Retinal pigment epithelial cell (primary cell): Measurements from ENCODE around the gene PPP1R13B.
A peak's percentile ranks its signal among the peaks of the same experiment; 100 is the strongest.

ENCODE experiments used
- DNase-seq: peaks from one replicate; pipeline ENCODE4 v3.0.0-alpha.2; 2010; ENCODE audit warnings: low read depth
- H3K4me3 ChIP-seq: 2 replicates; pipeline ENCODE4 v1.5.1; 2011; ENCODE audit warnings: mild to moderate bottlenecking, low read length, control low read depth, moderate library complexity
- CTCF ChIP-seq: conservative IDR thresholded peaks from 2 replicates; pipeline ENCODE4 v1.5.1; 2011; ENCODE audit warnings: low read depth, low read length, control low read depth, inconsistent platforms

Gene PPP1R13B

GRCh38 chr14:103724116-103724515 is 123.3 kb downstream of the PPP1R13B start:
- peak; percentile 28 for TF ChIP-seq CTCF
- peak; percentile 83 for DNase-seq
- no peak overlapping the region for H3K4me3 ChIP-seq

DNA sequence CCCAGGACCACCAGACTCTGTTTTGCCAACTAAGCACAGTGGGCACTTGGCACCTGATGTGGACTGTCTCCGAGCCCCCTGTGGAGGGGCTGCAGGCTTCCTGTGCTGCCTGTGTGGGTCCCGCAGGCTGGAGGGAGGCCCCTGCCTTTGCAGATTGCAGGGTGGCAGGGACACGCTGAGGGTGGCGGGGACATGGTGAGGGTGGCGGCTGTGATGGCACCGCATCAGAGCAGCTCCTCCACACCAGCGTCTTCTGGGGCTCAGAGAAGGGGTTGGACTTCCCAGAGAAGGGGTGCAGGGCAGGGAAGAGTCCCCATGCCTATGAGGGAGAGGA is 123.7 kb downstream of the PPP1R13B start:
- DNase-seq, result no peak
- H3K4me3 ChIP-seq, result no peak overlapping the region
- TF ChIP-seq CTCF, result no peak

GRCh38 chr14:103721334-103722120 is 125.8 kb downstream of the PPP1R13B start:
- no peak overlapping the region for H3K4me3 ChIP-seq
- DNase-seq, result no peak
- no peak for TF ChIP-seq CTCF

DNA sequence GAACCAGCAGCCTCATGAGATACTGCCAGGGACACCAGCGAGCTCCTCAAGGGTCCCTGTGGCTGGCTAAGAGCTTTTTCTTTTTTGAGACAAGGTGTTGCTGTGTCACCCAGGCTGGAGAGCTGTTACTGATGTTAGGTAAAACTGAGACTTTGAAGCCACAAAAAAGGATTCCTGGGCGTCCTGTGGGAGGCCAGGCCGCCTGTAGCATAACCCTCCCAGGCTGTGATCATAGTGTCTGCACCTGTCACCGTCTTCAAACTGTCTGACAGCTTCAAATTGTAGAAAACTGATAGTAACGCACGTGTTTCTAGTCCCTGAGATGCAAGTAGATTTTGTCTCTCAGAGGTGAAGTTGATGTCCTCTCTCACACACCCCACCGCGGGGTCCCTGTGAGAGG is 127.6 kb downstream of the PPP1R13B start:
- TF ChIP-seq CTCF, result no peak
- H3K4me3 ChIP-seq, result no peak overlapping the region
- DNase-seq, result no peak

DNA sequence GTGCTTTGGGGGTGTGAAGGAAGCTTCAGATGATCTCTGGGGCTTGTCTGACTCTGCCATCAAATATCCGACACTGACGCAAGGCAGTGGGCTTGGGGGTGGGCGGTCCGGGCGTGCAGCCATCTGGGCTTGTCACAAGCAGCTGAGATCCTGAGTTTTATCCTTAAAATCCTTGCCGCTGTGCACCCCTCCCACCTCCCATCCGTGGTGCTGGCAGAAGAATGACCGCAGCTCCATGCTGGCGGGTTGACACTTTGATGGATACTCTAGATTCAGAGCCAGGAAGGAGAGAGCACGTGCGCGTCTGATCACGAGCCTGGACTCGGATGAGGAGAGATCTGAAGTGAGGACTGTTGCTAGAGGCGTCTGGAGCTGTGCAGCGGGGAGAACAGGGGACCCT is 128.8 kb downstream of the PPP1R13B start:
- no peak for DNase-seq
- no peak for TF ChIP-seq CTCF
- H3K4me3 ChIP-seq, result no peak overlapping the region

- TF ChIP-seq CTCF, result no peak
- DNase-seq, result no peak
- peak overlapping the region; percentile 64 for H3K4me3 ChIP-seq
Measured at GRCh38 chr14:103716899-103717411, 130.4 kb downstream of the PPP1R13B start.
